NCI-H345 (cell line): Measurements from ENCODE around the gene IL1R2.

Experiments used
- DNase-seq: peaks from one replicate; lab custom pipeline; 2025; lab: John Stamatoyannopoulos, UW

The IL1R2 gene

DNA sequence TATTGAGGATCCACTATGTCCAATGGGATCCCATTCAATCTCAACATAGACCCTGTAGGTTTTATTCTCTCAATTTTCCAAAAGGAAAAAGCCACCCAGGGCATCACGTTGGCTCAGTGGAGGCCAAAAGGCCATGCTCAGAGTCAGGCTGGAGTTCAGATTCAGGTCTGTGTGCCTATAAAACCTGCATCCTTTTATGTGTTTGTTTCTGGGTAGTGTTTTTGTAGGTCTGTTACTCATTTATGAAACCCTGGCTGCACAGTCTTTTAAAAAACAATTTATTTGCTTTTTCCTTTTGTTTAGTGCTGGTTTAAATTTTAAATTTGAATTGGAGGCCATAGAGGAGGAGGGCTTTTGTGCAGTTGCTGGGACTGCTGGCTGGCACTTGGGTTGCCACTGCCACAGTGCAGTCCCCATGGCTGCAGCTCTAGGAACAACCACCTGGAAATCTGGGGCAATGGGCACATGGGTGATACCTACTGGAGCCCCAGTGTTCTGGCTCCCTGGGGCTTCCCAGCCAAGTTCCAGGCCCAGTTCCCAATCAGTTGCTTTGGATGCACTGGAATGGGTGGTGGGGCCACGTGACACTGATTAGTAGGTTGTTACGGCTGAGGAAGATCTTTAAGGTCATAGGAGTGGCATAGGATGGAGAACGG lies 31.3 kb downstream of the IL1R2 start:
- DNase-seq = no peak

DNA sequence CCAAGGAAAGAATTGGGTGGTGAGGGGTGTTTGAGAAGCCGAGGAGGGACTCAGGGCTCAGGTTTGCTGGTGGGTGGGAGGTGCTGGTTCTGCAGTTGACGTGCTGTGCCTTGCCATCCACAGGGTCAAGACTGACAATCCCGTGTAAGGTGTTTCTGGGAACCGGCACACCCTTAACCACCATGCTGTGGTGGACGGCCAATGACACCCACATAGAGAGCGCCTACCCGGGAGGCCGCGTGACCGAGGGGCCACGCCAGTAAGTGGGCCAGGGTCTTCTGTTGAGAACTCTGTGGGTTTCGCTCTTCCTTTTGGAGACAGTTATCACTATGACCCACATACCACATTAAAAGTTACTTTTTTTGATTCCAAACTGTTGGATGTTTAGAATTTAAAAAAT lies 32.6 kb downstream of the IL1R2 start:
- DNase-seq = no peak

DNA sequence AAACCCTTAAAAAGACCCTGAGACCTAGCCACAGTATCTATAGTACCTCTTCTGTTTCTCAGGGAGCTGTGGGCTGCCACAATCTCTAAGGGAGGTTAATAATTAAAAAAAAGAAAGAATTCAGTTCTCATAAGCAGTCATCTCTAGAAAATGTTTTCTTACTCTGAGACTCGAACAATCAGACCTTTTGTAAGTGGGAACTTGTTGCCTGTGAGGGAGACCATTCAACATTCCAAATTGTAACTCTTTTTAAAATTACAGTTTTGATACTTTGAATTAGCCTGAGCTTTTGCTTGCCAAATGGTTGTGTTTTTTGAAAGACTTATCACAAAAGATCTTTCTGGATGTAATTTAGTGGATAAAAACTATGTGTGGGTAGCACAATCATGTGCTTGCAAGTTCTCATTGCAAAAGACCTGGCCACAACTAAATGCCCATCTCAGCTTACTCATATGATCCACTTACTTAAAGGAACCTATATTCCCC lies 33.3 kb downstream of the IL1R2 start:
- no peak for DNase-seq

DNA sequence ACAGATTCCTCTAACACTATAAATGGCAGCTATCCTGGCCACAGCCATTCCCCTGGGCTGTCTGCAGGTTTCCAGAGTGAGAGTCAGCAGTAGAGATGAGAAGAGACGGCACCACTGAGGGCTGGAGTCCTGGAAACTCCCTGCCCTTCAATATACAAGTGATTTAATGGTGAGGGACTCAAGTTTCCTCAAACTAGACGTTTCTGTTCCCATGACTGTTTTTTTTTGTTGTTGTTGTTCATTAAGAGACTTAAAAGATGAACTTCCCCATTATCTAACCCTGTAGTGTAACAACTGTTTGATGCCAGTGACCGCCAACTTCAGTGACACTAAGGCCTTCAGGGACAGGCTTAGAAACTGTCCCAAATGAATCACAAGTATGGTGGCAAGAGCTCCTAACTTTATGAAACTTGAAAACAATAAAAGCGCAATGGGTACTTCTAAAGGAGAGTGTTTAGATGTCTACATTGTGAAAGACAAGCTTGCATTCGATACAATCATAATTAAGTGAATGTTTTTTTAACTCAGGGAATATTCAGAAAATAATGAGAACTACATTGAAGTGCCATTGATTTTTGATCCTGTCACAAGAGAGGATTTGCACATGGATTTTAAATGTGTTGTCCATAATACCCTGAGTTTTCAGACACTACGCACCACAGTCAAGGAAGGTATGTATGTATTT lies 34.0 kb downstream of the IL1R2 start:
- DNase-seq = no peak

DNA sequence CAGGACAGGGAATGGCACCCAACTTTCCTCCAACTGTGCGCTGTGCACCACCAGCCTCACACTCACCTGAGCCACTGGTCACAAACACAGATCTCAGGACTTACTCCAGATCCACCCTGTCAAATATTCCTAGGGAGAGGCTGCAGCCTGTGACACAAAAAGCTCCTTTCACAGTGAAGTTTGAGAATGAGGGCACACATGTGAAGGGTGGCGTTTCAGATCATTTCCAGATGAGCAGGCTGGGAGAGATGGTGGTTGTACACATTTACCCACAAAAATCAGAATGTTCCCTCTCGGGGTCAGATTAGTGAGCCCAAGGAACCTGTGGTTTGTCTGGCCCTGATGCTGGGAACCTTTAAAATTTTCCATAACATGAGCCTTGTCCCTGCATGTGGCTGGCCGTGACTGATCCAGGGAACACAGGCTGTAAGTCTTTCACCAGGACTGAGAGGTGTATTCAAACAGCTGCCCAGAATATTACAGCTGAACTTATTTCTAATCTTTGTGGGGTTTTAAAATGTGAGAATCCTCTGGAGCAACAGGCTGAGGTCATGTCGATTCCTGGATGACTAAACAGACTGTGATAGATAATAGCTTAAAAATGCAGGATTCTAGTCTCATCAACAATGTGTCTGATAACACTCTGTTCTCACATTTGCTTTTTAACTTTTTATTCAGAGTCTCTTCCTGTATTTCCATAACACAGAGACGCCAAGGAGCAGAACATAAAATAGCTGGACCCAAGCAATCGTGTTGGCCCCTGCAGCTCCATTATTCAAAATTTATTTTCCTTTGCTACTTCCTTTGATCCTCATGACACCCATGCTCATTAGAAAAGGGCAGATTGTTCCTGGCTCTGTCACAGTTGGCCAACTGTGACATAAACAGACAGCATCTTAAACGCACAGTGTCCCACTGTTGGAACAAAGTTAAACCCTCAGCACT lies 35.5 kb downstream of the IL1R2 start:
- no peak for DNase-seq

DNA sequence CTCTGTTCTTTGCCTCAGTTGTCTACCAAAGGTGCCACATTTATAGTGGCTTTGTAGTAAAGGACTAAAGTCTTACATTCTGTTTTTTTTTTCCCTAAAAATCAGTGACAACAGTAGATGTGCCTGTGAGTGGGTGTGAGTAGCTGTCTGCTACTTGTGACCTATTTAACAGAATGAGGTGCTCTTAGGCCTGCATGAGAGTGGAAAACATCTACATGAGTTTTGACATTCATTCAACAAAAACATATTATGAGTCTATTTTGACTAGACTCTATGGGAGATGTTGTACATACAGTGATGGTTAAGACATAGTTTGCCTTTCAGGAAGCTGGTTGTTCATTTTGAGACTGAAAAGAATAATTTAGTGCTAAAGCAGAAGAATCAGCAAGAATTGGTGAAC lies 36.7 kb downstream of the IL1R2 start:
- no peak for DNase-seq

DNA sequence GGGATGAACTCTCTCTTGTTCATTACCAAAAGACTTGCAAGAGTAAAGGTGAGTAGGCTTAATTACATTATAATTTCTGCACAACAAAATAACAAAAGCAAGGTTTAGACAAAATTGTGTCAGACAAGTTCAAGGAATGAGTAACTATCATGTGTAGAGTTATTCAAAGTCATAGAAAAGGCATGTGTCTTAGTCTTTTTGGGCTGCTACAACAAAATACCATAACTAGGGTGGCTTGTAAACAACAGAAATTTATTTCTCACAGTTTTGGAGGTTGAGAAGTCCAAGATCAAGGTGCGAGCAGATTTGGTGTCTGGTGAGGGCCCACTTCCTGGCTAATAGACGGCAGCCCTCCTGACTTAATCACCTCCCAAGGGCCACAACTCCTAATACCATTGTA lies 37.6 kb downstream of the IL1R2 start:
- DNase-seq = no peak

DNA sequence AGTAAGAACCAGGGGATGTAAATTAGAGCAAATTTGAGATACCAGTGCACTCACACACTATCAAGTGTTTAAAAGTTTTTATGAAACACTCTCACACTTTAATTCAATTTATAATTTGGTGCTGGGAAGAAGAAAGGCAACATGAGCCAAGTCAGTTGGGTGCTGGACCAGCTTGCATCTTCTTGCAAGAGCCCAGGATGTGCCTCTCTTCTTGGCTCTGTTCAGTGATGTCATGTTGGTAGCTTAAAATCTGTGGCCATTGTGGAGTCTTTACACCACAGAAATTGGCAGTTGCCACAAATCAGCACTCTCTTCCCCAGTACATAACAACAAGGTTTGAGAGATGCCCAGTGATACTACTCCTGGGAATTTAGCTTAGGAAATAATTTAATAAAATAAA lies 38.2 kb downstream of the IL1R2 start:
- no peak for DNase-seq

DNA sequence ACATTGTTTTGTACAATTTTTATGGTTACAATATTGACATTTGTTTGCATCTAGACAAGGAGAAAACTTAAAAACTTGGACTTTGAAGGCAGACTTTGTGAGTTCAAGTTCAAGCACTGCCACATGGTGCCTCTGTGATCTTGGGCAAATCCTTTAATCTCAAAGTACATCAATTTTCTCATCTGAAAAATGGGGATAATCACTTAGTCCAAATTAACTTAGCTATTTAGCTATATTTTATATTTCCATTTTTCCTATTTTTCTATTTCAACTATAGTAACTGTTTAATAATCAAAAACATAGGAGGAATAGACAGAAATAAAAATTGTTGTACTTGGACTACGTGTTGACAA lies 38.7 kb downstream of the IL1R2 start:
- no peak for DNase-seq

DNA sequence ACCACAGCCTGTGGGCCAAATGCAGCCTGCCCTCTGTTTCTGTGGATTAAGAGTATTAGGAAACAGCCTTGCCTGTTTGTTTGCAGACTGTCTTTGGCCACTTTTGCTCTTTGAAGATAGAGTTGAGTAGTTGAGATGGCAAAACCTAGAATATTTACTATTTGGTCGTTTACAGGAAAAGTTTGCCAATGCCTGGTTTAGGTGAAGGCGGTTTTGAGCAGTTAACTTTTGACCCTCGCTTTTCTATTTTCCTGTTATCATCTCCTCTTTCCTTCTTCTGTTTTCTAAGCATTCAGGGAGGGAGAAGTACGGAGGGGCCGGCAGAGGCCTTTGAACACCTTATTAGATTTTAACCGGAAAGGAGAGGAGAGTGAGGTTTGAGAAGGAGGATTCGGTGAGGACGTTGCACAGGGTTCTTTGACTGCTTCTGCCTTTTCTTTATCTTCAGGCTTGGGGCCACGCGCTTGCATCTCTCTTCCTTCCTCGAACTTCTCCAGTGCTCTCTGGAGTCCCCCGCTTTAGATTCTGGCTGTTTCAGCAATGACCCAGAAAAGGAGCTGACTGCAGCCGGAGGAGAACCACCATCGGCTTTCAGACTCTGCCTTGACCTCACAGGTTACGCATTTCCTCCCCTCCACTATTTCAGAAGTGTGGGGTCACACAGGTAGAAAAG lies 39.2 kb downstream of the IL1R2 start:
- no peak for DNase-seq

DNA sequence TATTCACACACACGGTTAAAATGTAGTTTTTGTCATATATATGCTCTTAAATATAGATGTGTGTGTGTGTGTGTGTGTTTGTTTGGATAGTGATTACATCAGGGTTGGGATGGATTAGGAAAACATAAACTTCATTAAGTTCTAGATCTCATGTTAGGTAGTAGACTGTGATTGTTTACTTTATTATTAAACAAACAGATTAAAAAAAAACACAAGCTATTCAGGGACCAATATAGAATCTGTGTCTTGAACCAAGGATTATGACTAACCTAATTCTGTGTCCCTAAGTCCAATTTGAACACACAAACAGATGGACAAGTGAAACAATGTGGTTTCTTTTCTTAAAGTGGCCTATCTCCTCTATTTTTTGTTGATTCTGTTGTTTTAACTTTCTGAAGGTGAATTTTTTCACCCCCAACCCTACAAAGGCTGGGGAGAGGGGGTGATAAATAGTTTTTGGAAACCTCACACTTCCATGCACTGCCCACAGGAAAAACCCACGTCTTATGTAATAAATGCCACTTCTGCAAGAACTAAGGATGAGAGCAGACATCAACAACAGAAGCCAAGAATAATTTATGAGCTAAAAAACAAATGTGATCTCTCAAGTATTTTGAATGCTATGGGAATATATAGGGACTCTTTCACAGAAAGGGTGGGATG lies 40.7 kb downstream of the IL1R2 start:
- no peak for DNase-seq

DNA sequence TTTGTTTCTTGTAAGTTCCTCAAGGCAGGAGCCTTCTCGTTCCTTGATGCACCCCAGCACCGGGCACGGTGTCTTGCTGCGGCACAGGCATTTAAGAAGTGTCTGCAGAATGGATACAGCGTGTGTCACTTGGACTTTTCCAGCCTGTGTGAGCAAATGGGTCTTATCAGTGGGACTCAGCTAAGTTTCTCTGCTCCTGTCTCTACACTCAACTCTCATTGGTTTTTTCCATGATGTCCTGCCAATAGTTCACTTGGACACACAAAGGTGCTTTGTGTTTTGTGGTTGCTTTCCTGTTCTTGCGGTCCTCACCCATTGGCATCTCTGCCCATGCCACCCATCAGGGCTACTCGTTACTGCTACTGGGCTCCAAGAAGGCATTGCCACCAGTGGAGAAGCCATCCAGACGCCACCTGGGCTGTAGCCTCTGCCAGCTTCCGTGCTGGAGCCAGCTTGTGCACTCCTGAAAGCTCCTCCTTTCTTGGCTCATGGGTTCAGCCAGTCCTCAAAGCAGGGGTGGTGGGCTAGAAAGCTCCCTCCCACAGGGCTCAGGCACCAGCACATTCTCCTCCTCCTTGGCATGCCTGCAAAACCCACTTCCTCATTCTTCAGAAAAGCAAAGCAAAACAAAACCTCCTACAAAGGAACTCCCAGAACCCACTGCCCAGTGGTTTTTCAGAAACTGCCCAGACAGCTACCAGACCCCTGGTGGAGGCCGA lies 41.4 kb downstream of the IL1R2 start:
- DNase-seq = no peak

DNA sequence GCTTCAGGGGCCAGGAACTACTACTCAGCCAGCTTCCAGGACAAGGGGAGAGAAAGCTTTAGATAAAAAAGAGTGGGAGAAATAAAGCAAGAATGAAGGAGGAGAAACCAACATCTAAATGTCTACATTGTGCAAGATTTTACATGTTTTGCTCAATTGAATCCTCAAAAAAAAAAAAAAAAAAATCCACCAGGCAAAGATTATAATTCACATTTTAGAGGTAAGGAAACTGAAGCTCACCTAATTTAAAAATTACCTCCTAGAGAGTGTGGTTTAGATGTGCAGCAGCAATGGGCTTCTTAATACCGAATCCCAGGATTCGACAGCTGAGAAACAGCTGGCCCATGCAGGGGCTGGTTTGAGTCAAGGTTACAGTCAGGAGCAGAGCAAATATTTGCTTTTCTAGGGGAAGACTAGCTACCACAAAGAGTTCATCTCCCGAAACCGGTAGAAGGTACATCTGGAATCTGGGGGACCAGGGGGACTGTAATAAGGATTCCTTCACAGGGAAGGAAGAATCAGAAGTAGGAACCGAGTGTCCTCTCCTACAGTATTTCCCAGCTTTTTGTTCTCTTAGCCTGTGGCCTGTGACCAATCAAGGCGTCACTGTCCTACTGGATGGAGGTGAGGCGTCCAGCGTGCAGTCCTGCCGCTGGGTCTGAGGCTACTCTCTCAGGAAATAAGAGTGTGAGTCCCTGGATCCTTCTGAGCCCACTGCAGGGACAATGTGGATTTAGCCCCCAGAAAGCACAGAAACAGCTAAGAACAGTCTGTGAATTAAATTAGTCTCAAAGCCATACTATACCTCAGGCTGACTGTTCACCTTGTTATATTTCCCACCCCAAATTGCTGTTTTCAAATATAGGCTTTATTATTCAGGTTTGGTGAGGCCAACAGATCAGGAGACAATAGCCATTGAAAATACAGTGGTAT lies 42.3 kb downstream of the IL1R2 start:
- no peak for DNase-seq

DNA sequence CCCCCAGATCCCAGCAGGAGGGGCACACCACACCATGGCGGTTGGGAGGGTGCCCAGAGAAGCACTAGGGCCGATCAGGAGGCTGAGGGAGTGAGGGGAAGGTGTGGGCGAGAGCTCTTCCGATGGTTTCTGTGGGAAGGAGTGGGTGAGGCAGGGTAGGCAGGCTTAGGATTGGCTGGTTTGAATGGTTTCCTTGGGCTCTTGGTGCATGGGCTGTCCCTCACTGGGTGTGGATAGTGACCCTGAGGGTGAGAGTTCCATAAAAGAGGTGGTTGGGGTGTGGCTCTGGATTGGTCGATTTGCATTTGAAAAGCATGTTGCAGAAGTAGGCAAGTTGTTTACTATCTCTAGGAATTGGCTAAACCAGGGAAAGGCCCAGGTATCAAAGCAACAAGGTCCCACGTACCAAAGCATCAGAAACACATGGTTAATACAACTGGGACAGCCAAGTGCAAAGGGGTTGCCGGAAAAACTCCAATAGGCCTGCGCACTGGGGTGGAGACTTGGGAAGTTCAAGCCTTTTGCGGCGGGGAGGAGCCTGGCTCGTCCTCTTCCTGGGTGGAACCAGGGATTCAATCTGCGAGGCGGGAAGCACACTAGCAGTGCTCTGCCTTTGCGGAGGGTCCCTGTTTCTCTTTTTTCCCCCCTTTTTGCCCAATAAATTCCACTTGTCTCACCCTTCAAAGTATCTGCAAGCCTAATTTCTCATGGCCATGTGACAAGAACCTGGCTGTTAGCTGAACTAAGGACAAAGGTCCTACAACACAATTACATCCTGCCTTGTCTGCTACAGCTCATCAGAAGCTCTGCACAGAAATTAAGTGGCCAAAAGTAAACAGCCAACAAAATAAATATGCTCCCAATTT lies 43.2 kb downstream of the IL1R2 start:
- no peak for DNase-seq

DNA sequence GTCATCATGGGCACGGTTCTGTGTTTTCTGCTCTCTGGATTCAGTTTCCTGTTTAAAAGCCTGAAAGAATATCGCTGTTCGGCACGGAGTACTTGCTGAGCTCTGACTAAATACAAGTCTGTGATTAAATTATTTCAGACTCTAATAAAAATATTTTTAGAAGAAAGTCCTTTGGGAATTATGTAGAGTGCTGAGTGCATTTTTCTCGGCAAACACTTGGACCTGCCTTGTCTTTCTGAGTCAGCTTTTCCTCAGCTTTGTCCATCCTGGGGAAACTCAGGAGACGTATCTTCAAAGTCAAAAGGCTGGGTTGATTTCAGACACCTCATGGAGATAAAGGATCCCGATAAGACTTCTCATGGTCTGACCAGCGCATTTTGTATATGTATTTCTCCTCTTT lies 45.9 kb downstream of the IL1R2 start:
- no peak for DNase-seq

DNA sequence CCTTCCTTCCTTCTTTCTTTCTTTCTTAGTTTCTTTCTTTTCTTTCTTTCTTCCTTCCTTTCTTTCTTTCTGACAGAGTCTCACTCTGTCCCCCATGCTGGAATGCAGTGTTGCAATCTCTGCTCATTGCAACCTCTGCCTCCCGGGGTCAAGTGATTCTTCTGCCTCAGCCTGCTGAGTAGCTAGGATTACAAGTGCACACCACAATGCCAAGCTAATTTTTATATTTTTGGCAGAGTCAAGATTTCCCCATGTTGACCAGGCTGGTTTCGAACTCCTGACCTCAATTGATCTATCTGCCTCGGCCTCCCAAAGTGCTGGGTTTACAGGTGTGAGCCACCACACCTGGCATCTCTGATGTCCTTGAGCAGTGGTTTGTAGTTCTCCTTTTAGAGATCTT lies 48.5 kb downstream of the IL1R2 start:
- DNase-seq = no peak

DNA sequence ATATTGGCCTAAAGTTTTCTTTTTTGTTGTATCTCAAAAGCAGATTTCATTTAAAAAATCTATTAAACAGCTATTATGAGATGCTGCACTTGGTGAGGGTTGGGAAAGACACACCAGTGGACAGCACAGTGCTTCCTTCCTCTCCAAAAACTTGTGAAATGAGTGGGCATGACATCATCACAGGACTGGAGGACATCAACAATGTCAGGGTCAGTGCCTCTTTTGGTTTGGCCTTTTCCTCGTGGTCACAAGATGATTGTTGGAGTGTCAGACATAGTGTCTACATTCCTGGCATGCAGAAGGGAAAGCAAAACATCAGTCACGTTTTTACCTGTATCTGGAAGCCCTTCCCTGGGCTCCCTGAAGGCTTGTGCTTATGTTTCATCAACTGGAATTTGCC lies 49.6 kb downstream of the IL1R2 start:
- no peak for DNase-seq

DNA sequence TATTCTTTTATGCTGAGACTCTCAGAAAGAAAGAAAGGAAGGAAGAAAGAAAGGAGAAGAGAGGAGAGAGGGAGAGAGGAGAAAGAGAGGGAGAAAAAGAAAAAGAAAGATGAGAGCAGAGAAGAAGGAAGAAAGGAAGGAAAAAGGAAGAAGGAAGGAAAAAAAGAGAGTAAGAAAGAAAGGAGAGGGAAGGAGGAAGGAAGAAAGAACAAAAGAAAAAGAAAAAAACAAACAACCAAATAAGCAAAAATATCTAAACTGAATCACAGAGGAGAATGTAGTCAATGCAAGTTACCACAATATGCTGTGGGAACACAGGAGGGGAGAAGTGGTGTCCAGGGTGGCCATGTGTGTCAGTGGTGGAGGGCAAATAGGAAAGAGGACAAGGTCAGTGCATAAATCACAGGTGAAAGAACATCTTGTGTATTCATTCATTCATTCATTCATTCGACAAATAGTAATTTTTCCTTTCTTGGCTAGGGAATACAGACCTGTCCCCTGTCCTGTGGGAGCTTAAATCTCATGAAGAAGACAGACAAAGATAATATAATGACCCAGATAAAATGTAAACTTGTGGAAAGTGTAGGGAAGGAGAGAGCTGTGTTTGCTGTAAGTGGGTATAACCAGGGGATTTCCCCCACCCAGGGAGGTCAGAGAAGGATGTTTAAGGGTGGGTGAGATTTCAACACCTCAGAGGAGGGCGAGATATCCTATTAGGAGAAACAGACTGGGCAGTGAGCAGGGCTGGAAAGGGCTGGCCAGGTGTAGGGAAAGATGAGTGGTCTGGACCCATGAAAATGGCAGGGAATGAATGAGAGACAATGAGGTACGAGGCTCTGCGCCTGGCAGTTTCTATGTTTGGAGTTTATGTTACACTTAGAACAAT lies 50.7 kb downstream of the IL1R2 start:
- no peak for DNase-seq
